K562 (cell line): ENCODE results near the gene WBP1L. TPM values are rescaled to one million over a fixed set of nuclear protein-coding genes. Genes with fewer than 3 reads are reported as not detected.
A peak's percentile ranks its signal among the peaks of the same experiment; 100 is the strongest.

ENCODE experiments used
- ELK3 ChIP-seq: fragments of 450-650 bp; formaldehyde crosslinking; IDR thresholded peaks from 2 replicates; pipeline ENCODE4 v1.4.0; 2020; ENCODE audit warnings: mild to moderate bottlenecking
- ETV5 ChIP-seq: sonication (generic); formaldehyde crosslinking; IDR thresholded peaks from 2 replicates; pipeline ENCODE4 v1.4.0; 2020; ENCODE audit warnings: low read depth, mild to moderate bottlenecking, missing genetic modification reagents
- HIVEP1 ChIP-seq: fragments of 250-450 bp; sonication (Bioruptor Pico); IDR thresholded peaks from 2 replicates; pipeline ENCODE4 v1.4.0; 2020; ENCODE audit warnings: mild to moderate bottlenecking
- MCM5 ChIP-seq: fragments of 450-650 bp; IDR thresholded peaks from 2 replicates; pipeline ENCODE4 v1.6.1; 2016; ENCODE audit warnings: low read depth
- MLX ChIP-seq, 2 experiments: fragments of 450-650 bp in 1 of 2; sonication (generic) in 1 of 2; formaldehyde crosslinking; conservative IDR thresholded peaks; 2 replicates each; pipeline versions ENCODE4 v1.4.0 to v1.8.1; 2020 to 2022; ENCODE audit warnings: mild to moderate bottlenecking in 1 of 2, missing genetic modification reagents in 1 of 2
- NCOA4 ChIP-seq: fragments of 450-650 bp; IDR thresholded peaks from 2 replicates; pipeline ENCODE4 v1.6.1; 2018; ENCODE audit warnings: mild to moderate bottlenecking; ENCODE audit not compliant: partially characterized antibody
- RAD21 ChIP-seq, 2 experiments: fragments of 250-450 bp in 1 of 2; fragments of 450-650 bp in 1 of 2; sonication (Bioruptor Pico) in 1 of 2; formaldehyde crosslinking in 1 of 2; IDR thresholded peaks in 1 of 2; conservative IDR thresholded peaks in 1 of 2; 2 replicates each; pipeline versions ENCODE4 v1.4.0 to v1.8.0; 2020 to 2022; ENCODE audit warnings: mild to moderate bottlenecking in 2 of 2, moderate library complexity in 1 of 2
- TRIM25 ChIP-seq: fragments of 450-650 bp; IDR thresholded peaks from 2 replicates; pipeline ENCODE4 v1.7.0; 2016; ENCODE audit warnings: borderline replicate concordance
- ZBTB40 ChIP-seq, 2 experiments: fragments of 450-650 bp in 1 of 2; sonication (generic) in 1 of 2; formaldehyde crosslinking in 1 of 2; IDR thresholded peaks; 2 replicates each; pipeline versions ENCODE4 v1.7.1 to v1.9.0; 2016 to 2022; ENCODE audit warnings: inconsistent platforms in 1 of 2, mild to moderate bottlenecking in 1 of 2, missing genetic modification reagents in 1 of 2
- ZNF354B ChIP-seq: fragments of 250-450 bp; sonication (Bioruptor Pico); IDR thresholded peaks from 2 replicates; pipeline ENCODE4 v1.4.0; 2020
- ZNF655 ChIP-seq: fragments of 250-450 bp; sonication (Bioruptor Pico); IDR thresholded peaks from 2 replicates; pipeline ENCODE4 v1.5.0; 2021
- polyA plus RNA-seq, 8 experiments: library from polyadenylated mRNA; depleted of rRNA in 4 of 8; stranded (reverse) in 5 of 8; unstranded in 3 of 8; fragments of >200 nt; fragmentation: Nextera tagmentation in 2 of 8; fragmentation: Illumina TruSeq in 1 of 8; extraction: Ambion mirVana in 2 of 8; extraction: Trizol in 1 of 8; gene quantifications; 2 replicates each; pipeline versions ENCODE4 v1.2.1 to v1.2.3, GENCODE V29; 2011 to 2014; ENCODE audit warnings: inconsistent platforms in 1 of 8, missing spikeins in 1 of 8
- total RNA-seq, 7 experiments: library from RNA; depleted of rRNA in 6 of 7; stranded (reverse); fragments of >200 nt in 6 of 7; fragmentation: Illumina TruSeq in 2 of 7; extraction: Trizol in 2 of 7; gene quantifications; 2 replicates each; pipeline versions ENCODE4 v1.2.1 to v1.2.3, GENCODE V29; 2011 to 2021; ENCODE audit warnings: low replicate concordance in 1 of 7

The WBP1L gene
- total and polyA plus RNA-seq, 9 of the 15 experiments (the other 6 are each of a cell fraction or from before 2014, with no cell fraction given): 3.2 to 14.4 (median 11.3) TPM

- no peak for TF ChIP-seq ZBTB40 (IDR thresholded peaks at IDR 0.05)
- TF ChIP-seq ZBTB40 (CRISPR knock-in tag; IDR thresholded peaks at IDR 0.05): no peak
- TF ChIP-seq ELK3 (CRISPR knock-in tag): no peak
- no peak for TF ChIP-seq ETV5
- TF ChIP-seq NCOA4: no peak
- TF ChIP-seq MCM5: no peak
- no peak for TF ChIP-seq MLX (CRISPR knock-in tag; conservative IDR thresholded peaks at IDR 0.05)
- TF ChIP-seq RAD21 (CRISPR knock-in tag; conservative IDR thresholded peaks at IDR 0.05 in 1 of 2, IDR thresholded peaks at IDR 0.05 in 1 of 2): peak; percentile 87 to 89
- TF ChIP-seq ZNF655 (CRISPR knock-in tag): no peak
- TF ChIP-seq HIVEP1 (CRISPR knock-in tag): no peak
- TF ChIP-seq ZNF354B (CRISPR knock-in tag): no peak
- no peak for TF ChIP-seq TRIM25
These were observed 14.4 kb upstream of the WBP1L start (continued) for GRCh38 chr10:102729029-102730026.
